Stimulated activated CD4-positive, alpha-beta T cell treated with anti-CD3 and anti-CD28 coated beads, TNF-alpha, amount 100 ng/mL, for 24 hours (primary cell): Measurements from ENCODE around the gene ZBTB7B.

Source experiments
- DNase-seq, 3 experiments: peaks; one replicate each; pipeline ENCODE4 v3.0.0-alpha.2; 2020; ENCODE audit warnings: low read depth in 3 of 3

The ZBTB7B gene

GRCh38 chr1:155002464-155003226 lies at the start of gene ZBTB7B:
Gene ZBTB7B (plus strand): TSS chr1:155002802. CDS start chr1:155014661, 11,859 bp downstream.
- DNase-seq = no peak

GRCh38 chr1:154953611-154954038 lies 49.0 kb upstream of the ZBTB7B start:
- DNase-seq = no peak

- DNase-seq = no peak
Measured at GRCh38 chr1:154954541-154954940, 48.1 kb upstream of the ZBTB7B start.

GRCh38 chr1:154955039-154955717 lies 47.4 kb upstream of the ZBTB7B start:
- peak; percentile 46 to 78 (median 73) for DNase-seq

GRCh38 chr1:154955718-154956543 lies 46.7 kb upstream of the ZBTB7B start, which contains the start of gene PBXIP1:
Gene PBXIP1 (minus strand): TSS chr1:154956099. CDS start chr1:154953721, 2,378 bp downstream.
- DNase-seq = peak; percentile 57 to 67 (median 64)

GRCh38 chr1:154956544-154956941 lies 46.1 kb upstream of the ZBTB7B start:
- no peak for DNase-seq

GRCh38 chr1:154957091-154957657 lies 45.4 kb upstream of the ZBTB7B start:
- no peak for DNase-seq

GRCh38 chr1:154958036-154958435 lies 44.6 kb upstream of the ZBTB7B start:
- no peak for DNase-seq

GRCh38 chr1:154958681-154959425 lies 43.7 kb upstream of the ZBTB7B start:
- DNase-seq = no peak

- DNase-seq = no peak
Measured at GRCh38 chr1:154959426-154959780, 43.2 kb upstream of the ZBTB7B start.

- no peak for DNase-seq
Measured at GRCh38 chr1:154960446-154961136, 42.0 kb upstream of the ZBTB7B start.

- peak; percentile 64 to 85 (median 74) for DNase-seq
Measured at GRCh38 chr1:154961207-154962155, 41.1 kb upstream of the ZBTB7B start, which contains the start of gene PYGO2. Gene PYGO2 (minus strand): TSS chr1:154961782. CDS start chr1:154961576, 206 bp downstream.

- DNase-seq = no peak
Measured at GRCh38 chr1:154962156-154962749, 40.3 kb upstream of the ZBTB7B start.

GRCh38 chr1:154962795-154963330 lies 39.7 kb upstream of the ZBTB7B start:
- DNase-seq = no peak

GRCh38 chr1:154963643-154964042 lies 39.0 kb upstream of the ZBTB7B start:
- DNase-seq = no peak

- no peak for DNase-seq
Measured at GRCh38 chr1:154964359-154964758, 38.2 kb upstream of the ZBTB7B start.

- DNase-seq = no peak
Measured at GRCh38 chr1:154966111-154966510, 36.5 kb upstream of the ZBTB7B start.

GRCh38 chr1:154967331-154967950 lies 35.2 kb upstream of the ZBTB7B start:
- DNase-seq = no peak
